Central memory CD4-positive, alpha-beta T cell (primary cell): Measurements from ENCODE around the gene CATSPERD.
A peak's percentile ranks its signal among the peaks of the same experiment; 100 is the strongest.

Source experiments
- DNase-seq: peaks from one replicate; pipeline ENCODE4 v3.0.0; 2022

The CATSPERD gene

DNA sequence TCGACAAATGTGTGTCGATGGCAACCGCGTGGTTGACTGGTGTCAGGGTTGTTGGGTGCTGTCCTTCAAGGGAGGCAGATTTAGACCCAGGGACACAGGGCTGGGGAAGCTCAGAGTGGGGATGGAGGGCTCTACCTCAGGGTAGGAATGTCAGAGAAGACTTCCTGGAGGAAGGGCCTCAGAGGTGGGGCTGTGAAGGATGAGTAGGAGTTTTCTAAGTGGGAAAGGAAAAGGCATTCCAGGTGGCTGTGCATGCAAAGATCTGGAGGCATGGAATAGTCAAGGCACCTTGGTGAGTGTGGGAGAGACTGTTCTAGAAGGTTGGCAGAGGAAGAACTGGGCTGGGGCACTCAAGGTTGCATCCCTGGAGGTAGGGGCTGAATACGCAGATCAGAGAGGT lies 86.5 kb downstream of the CATSPERD start:
- DNase-seq = no peak

DNA sequence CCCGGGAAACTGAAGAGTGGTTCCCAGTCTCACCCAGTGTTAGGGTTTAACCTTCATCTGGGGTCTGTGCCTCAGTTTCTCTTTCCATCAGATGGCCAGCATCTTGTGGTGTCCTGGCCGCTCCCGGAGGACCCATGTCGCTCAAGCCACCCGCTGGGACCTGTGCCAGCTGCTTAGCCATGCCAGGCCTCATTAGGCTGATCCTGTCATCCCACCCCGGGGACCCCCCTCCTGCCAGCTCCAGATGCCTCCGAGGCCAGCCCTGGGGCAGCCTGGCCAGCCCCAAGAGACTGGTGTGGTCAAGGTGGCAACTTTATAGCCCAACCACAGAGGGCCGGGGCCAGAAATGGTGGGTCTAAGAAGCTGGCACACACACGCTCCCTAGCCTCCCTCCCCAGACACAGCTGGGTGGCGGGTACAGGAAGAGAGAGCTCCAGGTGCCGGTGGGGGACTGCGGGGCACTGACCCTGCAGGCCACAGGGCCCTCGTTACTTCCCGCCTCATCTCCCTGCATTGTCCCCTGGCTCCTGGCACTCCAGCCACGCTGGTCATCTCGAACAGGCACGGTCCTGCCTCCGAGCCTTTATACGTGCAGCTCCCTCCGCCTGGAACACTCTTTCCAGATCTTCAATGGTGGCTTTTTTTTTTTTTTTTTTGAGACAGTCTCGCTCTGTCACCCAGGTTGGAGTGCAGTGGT lies 87.8 kb downstream of the CATSPERD start:
- DNase-seq = no peak

DNA sequence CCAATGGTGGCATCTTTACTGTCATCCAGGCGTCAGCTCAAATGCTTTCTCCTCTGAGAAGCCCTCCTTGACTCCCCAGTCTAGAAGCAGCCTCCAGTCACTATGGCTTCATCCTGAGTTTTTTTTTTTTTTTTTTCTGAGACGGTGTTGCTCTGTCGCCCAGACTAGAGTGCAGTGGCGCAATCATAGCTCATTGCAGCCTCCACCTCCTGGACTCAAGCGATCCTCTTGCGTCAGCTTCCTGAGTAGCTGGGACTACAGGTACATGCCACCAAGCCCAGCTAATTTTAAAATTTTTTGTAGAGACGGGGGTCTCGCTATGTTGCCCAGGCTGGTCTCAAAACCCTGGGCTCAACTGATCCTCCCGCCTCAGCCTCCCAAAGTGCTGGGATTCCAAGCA lies 88.6 kb downstream of the CATSPERD start:
- DNase-seq = no peak

DNA sequence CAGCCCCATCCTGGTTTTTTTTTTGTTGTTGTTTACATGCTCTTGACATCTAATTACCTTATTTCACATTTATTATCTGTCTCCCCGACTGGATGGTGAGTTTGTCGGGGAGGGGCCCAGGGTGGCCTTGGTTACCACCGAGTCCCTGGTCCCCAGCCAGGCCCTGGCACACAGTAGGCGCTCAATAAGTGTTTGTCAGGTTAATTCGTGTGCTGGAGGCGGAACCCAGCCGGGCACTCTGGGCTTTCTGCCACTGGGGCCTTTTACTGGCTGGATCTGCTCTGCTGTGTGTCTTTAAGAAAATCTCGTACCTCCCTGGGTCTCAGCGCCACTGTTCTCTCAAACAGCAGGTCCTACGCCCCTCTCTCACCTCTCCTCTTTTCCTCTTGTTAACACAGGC lies 89.0 kb downstream of the CATSPERD start:
- DNase-seq = no peak

DNA sequence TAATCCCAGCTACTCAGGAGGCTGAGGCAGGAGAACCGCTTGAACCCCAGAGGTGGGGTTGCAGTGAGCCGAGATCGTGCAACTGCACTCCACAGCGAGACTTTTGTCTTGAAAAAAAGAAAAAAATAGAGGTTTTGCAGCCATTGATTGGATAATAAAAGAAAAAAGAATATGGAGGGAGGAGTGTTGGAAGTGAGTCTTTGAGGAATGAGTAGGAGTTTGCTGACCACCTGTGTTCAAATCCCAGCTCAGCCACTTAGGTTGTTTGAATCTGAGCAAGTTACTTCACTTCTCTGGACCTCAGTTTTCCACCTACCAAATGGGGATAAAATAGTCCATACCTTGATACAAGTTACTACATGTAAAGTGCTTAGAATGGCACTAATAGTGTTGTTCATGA lies 90.7 kb downstream of the CATSPERD start:
- DNase-seq = no peak

DNA sequence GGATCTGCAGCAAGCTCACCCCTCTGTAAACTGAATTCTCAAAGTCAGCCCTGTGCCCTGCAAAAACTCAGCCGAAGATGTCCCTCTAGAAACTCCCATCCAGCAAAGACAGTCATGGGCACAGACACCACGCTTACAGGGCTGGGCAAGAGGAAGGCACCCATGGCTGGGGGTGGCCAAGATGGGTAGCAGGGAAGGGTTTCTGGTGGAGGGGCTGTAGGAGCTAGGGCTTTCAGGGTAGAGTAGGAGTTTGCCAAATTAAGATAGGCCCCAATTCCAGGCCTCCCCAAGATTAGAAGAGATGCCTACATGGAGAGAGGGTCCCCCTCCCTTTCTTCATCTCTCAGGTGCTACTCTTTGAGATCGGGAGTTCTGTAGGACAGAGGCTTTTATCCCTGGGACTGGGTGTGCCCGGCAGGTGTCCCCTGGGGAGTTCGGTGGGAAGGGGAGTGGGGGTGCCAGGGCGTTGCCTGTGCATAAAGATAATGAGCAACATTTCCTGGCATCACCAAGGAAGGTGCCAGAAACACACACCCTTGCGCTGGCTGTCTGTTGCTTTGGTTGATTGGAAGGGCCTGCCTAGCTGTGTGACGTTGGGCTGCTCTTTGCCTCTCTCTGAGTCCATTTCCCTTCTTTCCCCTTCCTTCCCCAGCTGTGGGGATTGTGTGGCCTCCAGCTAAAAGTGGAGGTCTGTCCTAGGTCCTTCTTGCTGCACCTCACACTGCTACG lies 93.8 kb downstream of the CATSPERD start:
- DNase-seq = no peak

DNA sequence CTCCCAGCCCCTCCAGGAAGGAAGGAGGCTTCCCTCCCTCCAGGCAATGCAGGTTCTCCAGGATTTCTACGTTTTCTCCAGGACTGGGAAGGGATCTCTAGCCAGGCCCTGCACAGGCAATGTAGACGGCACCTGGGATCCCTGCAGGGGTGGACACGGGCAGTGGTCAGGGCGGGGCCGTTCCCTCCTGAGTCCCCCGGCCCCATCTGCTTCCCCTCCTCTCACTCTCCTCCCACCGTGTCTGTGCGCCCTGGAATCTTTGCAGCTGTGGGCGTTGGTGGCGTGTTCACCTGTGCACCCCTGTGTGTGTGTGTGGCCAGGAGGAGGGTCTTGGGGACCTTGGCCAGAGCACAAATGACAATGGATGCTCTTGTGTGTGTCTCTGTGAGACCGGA lies 94.4 kb downstream of the CATSPERD start:
- no peak for DNase-seq

DNA sequence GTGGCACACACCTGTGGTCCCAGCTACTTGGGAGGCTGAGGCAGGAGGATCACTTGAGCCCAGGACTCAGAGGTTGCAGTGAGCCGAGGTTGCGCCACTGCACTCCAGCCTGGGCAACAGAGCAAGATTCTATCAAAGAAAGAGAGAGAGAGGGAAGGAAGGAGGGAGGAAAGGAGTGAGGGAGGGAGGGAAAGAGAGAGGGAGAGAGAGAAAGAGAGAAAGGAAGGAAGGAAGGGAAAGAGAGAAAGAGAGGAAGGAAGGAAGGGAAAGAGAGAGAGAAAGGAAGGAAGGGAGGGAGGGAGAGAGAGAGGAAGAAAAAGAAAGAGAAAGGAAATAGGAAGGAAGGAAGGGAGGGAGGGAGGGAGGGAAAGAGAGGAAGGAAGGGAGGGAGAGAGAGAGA lies 96.8 kb downstream of the CATSPERD start:
- no peak for DNase-seq

DNA sequence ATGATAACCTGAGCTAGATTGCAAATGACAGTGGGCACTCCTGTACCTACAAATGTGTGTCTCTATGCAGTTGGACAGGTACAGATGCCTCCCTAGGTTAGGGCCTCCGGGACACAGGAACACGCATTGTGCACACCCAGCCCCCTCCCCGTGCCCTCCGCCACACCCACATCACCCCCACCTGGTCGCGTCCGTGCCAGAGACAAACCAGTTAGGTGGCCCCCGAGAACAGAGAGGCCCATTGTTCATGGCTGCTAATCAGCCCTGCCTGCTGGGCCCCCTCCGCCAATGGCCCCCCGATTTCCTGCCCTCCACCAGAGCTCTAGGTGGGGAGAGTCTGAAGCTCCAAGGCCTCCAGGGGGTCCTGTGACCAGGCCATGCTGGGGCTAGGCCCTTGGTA lies 98.2 kb downstream of the CATSPERD start:
- no peak for DNase-seq

DNA sequence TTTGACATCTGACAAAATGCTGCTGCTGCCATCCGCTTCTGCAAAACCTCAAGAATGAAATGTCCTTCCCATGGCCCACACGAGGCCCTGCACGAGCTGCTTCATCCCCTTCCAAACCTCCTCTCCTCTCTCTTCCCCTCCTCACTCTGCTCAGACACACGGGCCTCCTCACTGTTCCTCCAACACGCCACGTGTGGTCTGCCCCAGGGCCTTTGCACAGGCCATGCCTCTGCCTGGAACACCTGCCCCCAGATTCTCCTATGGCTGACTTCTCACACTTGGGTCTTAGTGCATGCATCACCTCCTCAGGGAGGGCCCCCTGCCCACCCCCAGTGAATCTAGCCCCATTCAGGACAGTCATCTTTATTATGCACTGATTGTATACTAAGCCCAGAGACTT lies 100.3 kb downstream of the CATSPERD start:
- DNase-seq = no peak

DNA sequence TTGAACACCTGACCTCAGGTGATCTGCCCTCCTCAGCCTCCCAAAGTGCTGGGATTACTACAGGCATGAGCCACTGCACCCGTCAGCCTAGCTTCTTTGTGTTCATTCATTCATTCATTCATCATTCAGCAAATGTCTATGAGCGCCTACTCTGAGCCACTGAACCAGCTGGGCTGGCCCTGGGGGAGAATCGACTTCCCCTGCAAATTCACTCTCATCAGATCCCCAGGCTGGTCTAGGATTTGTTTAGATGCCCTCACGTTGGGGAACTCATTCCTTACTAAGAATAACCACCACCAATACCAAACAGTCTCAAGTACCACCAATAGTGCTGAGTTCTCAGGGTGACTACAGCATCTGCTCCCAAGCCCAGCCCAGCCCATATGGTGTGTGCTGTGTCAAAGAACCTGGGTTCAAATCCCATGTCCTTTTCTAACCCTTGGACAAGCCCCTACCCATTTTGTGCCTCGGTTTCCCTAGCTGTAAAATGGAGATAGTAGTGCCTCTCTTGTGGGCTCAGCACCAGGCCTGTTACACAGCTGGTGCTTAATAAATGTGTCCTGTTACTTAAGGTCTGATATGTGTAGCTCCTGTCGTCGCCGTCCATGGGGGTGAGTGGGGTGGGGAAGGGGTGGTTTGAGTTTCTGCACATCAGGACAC lies 101.2 kb downstream of the CATSPERD start:
- no peak for DNase-seq

DNA sequence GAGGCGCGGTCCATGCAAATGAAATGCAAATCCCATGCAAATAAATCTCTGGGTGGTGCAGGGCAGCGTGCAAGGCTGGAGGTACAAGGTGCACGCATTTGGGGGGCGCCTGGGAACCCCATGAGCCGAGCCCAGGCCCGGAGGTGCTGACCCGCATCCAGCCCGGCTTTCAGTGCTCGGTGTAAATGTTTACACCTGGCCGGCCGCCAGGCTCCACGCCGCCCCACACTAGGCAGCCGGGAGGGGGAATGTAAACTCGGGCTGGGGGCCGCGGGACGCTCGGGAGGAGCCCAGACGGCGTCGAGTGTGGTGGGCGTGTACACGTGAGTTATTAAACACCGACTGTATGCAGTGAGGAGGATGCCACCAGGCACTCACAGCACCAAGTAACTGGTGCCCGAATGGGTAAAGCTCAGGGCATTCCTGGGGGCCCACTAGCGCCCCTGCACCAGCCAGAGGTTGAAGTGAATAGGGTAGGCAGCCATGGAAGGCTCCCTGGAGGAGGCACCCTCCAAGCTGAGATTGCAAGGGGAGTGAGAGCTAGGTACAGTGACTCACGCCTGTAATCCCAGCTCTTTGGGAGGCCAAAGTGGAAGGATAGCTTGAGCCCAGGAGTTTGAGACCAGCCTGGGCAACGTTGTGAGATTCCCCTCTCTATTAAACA lies 101.9 kb downstream of the CATSPERD start:
- DNase-seq = no peak

DNA sequence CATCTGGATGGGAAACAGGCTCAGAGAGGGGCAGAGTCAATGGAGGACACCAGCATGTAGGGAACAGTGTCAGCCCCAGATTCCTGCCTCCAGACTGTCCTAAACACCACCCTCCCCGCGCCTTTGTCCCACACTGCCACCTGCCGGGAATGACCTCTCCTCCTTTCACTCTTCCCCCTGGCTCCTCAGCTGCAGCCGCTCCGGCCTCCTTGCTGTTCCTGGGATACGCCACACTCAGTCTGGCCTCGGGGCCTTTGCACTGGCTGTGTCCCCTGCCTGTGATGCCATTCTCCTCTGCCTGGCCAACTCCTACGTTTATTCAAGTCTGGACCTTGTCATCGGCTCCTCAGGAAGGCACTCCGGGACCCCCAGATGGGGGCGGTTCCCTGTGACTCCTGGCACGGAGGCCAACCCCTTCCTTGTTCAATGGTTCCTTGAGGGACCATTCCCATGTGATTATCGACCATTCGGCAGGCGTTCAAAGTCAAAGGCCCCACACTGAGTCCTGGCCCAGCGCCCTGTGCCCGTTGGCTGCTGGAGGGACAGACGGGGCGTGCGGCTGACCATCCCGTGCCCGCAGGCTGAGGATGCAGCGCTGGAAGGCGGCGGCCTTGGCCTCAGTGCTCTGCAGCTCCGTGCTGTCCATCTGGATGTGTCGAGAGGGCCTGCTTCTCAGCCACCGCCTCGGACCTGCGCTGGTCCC lies 103.3 kb downstream of the CATSPERD start:
- DNase-seq = no peak

DNA sequence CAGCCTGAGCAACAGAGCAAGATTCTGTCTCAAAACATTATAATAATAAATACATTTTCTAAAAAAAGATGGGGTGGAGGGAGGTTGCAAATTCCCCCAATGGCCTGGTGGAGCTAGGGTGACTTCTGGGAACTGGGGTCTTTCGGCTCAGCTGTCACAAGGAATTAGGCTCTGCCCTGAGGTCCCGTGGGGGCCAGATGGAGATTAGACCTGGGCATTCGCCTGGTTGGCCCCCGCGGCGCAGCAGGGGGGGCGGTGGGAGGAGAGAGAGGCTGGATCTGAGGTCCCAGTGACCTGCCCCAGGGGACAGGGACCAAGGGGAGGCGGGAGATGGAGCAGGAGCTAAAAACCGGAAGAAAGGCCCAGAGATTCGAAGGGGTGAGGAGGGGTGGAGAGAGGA lies 104.3 kb downstream of the CATSPERD start:
- no peak for DNase-seq

DNA sequence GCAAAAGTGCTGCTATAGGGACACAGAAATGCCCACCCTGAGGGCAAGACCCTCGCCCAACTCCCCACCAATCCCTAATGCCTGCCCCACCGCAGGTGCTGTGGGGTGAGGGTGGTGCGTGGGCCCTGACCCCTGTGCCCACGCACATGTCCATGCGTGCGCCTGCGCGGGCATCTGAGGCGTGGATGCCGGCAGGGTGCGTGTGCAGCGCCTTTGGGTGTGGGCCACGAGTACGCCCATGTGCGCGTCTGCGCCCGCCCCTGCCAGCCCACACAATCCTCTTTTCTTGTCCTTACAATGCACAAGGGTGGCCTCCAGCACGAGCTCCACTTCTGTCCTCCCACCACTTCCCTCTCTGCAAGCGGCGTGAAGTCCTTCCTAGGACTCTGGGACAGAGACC lies 104.7 kb downstream of the CATSPERD start:
- DNase-seq = no peak

DNA sequence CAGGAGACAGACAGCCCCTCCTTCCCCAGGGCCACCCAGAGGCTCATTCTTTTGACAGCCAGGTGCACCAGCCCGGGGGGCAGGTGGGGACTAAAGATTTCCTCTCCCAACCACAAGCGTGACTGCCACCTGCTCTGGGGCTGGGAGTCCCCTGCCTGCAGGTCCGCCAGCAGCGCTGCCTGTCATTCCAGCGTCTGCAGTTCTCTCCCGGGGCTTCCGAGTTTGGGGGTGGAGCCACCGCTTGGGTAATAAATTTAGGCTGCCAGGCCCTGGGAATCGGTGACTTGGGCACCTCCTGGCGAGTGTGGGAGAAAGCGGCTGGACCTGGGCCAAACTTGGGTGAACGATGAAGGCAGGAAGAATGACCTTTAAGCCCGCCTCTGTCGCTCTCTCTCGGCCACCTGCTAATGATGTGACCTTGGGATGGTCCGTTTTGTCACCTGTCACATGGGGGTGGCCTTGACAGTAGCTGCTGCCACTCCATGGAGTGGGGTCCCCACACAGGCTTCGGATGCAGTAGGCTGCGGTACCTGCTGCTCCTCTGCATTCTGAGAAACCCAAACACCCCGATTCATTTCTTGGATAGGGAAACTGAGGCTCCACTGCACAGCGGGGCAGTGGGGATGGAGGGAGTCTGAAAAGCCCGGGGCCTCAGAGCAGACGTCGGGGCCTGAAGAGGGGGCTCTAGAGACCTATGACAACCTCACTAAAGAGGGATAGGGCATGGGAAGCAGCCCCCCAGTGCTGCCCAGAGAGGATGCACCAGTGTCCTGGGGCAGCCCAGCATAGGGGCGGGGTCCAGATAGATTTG lies 106.3 kb downstream of the CATSPERD start:
- peak; percentile 21 for DNase-seq

DNA sequence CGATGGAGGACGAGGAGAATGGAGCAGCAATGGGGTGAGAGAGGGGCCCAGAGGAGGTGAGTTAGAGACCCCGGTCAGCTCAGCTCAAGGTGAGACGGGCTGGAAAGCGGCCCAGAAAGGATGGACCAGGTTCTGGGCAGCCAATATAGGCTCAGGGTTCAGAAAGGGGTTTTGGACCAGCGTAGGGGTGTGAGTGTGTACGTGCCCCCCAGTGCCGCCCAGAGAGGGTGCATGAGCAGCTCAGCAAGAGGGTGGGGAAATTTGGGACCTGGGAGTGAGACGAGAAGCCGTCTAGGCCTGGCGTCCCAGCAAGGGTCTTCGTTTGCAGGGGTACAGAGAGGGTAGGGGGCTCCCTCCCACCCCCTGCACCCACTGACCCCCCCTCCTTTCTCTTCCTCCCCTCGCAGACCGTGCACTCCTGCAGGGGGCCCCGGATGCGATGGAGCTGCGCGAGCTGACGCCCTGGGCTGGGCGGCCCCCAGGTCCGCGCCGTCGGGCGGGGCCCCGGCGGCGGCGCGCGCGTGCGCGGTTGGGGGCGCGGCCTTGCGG lies 107.0 kb downstream of the CATSPERD start:
- DNase-seq = no peak

DNA sequence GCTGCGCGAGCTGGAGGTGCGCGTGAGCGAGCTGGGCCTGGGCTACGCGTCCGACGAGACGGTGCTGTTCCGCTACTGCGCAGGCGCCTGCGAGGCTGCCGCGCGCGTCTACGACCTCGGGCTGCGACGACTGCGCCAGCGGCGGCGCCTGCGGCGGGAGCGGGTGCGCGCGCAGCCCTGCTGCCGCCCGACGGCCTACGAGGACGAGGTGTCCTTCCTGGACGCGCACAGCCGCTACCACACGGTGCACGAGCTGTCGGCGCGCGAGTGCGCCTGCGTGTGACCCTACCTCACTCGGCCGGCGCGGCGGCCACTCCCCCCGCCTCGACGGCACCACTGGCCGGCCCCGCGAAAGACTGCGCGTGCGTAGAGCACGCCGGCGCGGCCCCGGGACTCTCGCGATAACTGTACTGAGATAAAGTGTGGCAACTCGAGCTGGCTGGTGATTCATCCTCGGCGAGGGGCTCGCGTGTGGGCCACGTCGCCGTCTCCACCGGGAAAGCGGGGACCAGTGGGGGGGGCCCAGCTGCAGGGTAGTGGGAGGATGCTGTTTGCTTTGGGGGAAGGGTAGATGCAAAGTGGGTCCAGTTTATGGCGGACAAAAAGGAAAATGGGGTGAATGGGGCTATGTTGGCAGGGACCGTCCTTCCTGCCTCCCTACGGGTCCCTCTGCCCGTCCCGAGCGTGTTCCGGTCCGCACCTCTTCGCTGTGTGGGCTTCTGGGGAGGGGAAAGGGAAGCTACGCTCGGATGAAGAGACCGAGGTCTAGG lies 107.6 kb downstream of the CATSPERD start:
- peak; percentile 93 for DNase-seq
